ENCODE results near the gene UBE2L3.
"Not testable (repeated sequence)": the region's sequence is repeated elsewhere in the genome, so short reads cannot be mapped to it uniquely, and the experiment has no call there.

Gene UBE2L3

GRCh38 chr22:21602579-21602978, 35.1 kb downstream of the UBE2L3 start:
- DNase-seq (ENCODE audit: low read depth) = no peak

GRCh38 chr22:21603973-21604372, 36.5 kb downstream of the UBE2L3 start:
- no peak for DNase-seq (ENCODE audit: low read depth)

GRCh38 chr22:21605887-21606564, 38.5 kb downstream of the UBE2L3 start:
- DNase-seq (ENCODE audit: low read depth) = no peak

GRCh38 chr22:21606775-21607174, 39.3 kb downstream of the UBE2L3 start:
- DNase-seq (ENCODE audit: low read depth) = no peak

DNA sequence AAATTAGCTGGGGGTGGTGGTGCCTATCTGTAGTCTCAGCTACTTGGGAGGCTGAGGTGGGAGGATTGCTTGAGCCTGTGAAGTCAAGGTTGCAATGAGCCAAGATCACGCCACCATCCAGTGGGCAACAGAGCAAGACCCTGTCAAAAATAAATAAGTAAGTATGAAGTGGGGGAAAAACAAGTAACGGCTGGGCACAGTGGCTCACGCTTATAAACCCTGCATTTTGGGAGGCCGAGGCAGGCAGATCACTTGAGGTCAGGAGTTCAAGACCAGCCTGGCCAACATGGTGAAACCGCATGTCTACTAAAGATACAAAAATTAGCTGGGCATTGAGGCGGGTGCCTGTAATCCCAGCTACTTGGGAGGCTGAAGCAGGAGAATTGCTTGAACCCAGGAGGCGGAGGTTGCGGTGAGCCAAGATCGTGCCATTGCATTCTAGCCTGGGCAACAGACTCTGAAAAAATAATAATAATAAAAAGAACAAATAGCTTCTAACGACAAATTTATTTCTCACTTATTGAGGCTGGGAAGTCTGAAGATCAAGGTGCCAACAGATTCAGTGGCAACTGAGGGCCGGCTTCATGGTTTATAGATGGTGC, 42.1 kb downstream of the UBE2L3 start:
- DNase-seq (ENCODE audit: low read depth) = not testable (repeated sequence)

DNA sequence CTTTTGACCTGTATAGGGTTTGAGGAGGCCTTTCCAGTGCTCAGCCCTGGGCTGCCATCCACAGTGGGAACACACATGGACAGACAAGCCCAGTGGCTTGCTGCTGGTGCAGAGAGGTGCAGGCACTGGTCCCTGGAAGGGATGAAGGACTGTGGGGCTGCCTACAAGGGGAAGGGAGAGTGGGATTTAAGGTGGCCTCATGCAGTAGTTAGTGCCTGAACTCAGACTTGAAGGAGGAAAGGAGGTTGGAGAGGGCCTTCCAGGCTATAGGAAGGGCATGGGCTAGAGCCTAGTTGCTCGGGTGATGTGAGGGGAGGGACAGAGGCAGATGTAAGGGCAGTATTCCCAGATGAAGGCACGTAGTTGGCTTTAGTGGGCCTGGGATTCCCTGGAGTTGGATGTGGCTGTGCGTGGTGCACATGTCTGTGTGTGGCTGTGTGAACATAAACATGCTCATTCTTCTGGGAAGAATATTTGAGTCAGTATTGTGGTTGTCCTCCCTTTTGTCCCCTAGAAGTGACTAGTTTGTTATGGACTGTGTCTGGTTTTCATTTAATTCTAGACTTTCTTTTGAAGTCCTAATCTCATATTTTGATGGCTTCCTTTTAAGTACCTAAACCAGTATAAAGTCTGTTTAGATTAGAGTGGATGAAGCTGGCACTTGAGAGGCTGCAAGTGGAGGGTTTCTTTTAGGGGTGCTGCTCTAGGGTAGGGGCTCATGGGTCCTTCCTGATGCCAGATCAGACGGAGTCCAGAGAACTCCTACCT, 43.9 kb downstream of the UBE2L3 start:
- DNase-seq (ENCODE audit: low read depth) = no peak

- DNase-seq (ENCODE audit: low read depth) = no peak
These were observed 45.3 kb downstream of the UBE2L3 start for GRCh38 chr22:21612858-21613257.

DNA sequence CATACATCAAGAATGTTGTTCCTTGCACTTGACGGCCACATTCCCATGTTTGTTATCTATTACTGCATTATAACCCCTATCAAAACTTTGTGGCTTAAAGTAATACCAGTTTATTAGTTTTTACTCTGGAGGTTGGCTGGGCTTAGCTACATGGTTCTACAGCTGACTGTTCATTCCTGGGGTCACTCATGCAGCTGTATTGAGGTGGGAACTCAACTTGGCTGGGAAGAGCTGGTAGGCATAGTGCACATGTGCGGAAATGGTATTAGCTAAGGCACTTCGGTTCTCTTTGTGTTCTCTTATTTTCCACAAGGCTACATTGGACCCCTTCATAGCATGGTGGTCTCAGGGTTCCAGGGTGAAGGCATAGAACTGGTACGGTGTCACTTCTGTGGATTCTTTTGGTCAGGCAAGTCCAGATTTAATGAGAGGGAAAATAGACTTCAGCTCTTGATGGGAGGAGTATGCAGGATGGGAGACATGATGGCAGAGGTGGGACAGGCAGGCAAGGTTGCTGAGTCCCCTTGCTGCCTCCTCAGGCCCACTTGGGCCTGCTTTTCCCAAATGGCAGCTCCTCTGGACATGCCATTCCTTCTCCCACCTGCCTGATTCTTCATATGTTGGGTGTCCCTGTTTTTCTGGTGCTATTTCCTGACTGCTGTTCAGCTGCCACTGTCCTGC, 46.2 kb downstream of the UBE2L3 start:
- no peak for DNase-seq (ENCODE audit: low read depth)

DNA sequence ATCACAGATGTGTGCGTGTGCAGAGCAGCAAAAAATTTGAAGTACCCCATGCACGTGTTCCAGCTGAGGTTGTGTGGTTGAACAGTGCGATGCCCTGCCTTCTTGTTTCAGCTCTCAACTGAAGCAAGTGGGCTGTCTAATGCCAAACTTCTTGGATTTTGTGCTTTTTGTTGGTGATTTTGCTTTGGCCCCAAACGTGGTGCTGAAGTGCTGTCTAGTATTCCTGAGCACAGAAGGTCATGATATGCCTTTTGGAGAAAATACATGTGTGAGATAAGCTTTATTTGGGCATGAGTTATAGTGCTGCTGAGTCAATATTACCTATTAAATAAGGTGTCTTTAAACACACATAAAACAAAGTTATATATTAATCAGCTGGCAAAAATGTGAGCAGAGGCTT, 48.2 kb downstream of the UBE2L3 start:
- DNase-seq (ENCODE audit: low read depth) = no peak

GRCh38 chr22:21617337-21617736, 49.8 kb downstream of the UBE2L3 start:
- DNase-seq (ENCODE audit: low read depth) = not testable (repeated sequence)

DNA sequence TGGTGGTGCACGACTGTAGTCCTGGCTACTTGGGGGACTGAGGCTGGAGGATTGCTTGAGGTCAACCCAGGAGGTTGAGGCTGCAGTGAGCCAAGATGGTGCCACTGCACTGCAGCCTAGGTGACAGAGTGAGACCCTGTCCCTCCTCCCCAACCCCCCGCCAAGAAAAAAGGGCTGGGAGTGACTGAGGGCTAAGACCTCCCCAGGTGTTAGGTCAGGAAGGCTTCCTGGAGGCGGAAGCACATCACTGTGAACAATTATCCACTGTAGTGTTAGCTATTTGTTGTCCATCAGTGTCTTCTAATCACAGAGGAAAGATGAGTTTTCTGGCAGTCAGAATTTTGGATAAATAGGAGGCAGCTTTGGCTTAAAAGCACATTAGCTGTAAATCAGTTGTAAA, 53.5 kb downstream of the UBE2L3 start:
- DNase-seq (ENCODE audit: low read depth) = no peak

DNA sequence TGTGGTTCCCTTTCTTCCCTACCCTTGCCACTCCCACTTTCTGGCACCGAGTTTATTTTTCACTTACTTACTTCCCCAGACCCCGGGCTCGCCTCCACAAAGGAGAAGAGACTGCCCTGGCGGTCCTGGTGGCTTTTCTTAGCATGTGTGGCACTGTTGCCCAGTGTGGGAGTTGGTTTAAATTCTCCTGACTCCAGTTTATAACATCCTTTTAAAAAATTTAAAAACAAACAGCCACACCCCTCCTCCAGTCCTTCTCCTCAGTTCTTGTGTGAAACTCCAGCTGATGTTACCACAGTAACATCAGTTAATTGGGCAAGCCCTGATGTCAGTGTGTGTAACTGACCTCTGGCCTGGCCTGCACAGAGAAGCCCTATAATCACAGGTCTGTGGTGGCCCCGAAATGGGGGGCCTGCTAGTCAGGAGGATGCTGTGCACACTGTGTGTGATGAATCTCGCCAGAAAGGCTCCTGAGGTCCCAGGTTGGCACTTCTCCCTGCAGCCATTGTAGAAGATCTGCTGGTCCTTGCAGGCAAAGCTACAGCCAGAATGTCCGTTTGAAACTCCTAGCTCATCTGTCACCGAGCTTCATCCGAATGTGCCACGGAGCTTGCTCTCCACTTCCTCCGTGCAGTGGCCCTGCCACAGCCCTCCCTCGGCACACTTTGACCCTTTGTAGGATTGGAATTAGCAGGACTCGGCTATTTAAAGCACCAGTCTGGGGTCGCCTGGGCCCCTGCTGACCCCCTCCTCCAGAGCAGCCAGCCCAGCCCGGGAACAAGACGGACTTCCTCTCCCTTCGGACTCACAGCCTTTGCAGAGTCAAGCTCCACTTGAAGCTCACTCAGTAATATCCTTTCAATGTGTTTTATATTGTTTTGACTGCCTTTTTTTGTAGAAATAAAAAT, 54.8 kb downstream of the UBE2L3 start:
- no peak for DNase-seq (ENCODE audit: low read depth)

DNA sequence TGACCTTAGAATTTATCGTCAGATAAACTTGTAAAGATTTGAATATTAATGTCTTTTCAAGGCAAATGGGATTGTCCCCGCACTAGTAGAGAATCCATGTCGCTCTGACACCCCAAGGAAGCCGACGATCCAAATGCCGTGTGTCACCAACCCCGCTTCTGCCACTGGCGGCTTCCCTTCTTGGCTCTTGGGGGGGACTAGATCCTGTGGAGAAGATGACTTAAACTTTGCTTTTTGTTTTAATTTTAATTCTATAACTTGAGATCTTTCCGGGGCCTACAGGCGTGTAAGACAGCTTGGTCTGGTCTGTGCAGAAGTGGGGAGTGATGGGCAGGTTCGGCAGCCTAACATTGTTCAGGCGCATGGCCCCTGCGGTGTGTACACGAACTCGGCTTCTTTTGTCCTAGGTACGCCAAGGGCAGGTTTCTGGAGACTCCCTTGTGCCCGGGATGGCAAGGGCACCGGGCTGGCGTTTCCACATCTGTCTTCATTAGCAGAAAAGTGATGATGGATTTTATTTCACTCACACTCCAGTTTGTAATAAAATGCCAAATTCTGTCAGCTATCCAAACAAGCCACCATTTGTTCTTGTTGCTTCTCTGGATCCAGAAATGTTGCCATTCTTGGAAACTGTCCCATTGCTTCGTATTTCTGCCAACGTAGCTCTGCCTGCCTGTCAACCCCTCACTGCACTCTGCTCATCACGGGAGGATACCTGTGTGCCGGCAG, 55.6 kb downstream of the UBE2L3 start:
- DNase-seq (ENCODE audit: low read depth) = no peak

DNA sequence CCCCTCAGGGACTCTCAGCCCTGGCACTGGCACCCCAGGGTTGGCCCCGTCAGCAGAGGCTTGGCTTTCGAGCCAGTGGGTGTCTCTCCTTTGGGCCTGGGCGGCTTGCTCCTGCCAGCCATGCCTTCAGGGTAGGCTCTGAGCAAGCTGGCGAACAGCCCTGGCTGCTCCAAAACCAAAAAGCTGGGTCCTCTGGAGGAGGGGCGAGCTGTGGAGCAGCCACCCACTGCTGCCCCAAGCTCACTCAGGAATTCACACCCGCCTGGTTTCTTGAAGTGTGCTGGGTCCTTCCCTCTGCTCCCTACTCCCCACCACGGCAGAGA, 56.1 kb downstream of the UBE2L3 start:
- DNase-seq (ENCODE audit: low read depth) = no peak

- DNase-seq (ENCODE audit: low read depth) = no peak
These were observed 56.8 kb downstream of the UBE2L3 start for GRCh38 chr22:21624120-21624879.

GRCh38 chr22:21624880-21625791, 57.6 kb downstream of the UBE2L3 start:
- no peak for DNase-seq (ENCODE audit: low read depth)

DNA sequence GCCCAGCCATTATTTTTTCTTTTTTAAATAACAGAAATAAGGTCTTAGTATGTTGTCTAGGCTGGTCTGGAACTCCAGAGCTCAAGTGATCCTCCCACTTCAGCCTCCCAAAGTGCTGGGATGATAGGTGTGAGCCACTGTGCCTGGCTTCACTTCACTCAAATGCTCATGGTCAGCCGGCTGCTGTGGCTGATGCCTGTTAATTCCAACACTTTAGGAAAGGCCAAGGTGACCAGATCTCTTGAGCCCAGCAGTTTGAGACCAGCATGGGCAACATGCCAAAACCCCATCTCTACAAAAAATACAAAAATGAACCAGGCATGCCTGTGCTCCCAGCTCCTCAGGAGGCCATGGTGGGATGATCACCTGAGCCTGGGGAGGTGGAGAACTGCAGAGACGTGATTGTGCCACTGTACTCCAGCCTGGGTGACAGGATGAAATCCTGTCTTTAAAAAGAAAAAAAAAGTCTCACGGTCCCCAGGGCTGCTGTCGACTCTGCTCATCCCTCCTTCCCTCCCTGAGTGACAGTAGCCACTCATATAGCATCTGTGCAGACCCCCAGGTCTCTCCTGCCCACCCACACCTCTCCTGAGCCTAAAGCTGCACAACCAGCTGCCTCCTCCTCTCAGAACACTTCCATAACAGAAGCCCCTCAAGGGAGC, 58.7 kb downstream of the UBE2L3 start:
- DNase-seq (ENCODE audit: low read depth) = no peak

GRCh38 chr22:21626735-21627469, 59.4 kb downstream of the UBE2L3 start:
- no peak for DNase-seq (ENCODE audit: low read depth)

Data from fibroblast of the conjunctiva (primary cell).